Measurements from ENCODE around the gene DAO. TPM values are rescaled to one million over a fixed set of nuclear protein-coding genes. Genes with fewer than 3 reads are reported as not detected.
"Not testable (repeated sequence)": the region's sequence is repeated elsewhere in the genome, so short reads cannot be mapped to it uniquely, and the experiment has no call there.

The DAO gene
- total RNA-seq, 2 experiments from 2014 or later, result not detected

GRCh38 chr12:108845696-108846095 is 34.2 kb upstream of the DAO start:
- CTCF ChIA-PET, result no interaction called here
- POLR2A ChIA-PET, result no interaction called here

GRCh38 chr12:108846290-108846701 is 33.6 kb upstream of the DAO start:
- POLR2A ChIA-PET, result no interaction called here
- CTCF ChIA-PET, result no interaction called here

- POLR2A ChIA-PET, result interaction anchor here (0.7 kb wide), 1 partner anchor 202 kb away, joined by 6 read pairs; no protein-coding TSS in a partner anchor
- CTCF ChIA-PET, result no interaction called here
Observed at GRCh38 chr12:108847705-108848104, 32.2 kb upstream of the DAO start.

- ChIA-PET POLR2A (interaction anchor here (0.9 kb wide), 1 partner anchor 10 kb away, joined by 5 read pairs; no protein-coding TSS in a partner anchor), CTCF (no interaction called here)
Observed at GRCh38 chr12:108849660-108850059, 30.2 kb upstream of the DAO start.

- POLR2A ChIA-PET, result no interaction called here
- CTCF ChIA-PET, result interaction anchor here (0.9 kb wide), 1 partner anchor 100 kb away, joined by 3 read pairs; no protein-coding TSS in a partner anchor
Observed at GRCh38 chr12:108850854-108851573, 28.9 kb upstream of the DAO start.

- ChIA-PET POLR2A (no interaction called here), CTCF (interaction anchor here (0.9 to 1.1 kb wide), 3 partner anchors 15 to 48 kb away, joined by 3 to 4 read pairs (median 3); no protein-coding TSS in a partner anchor)
Observed at GRCh38 chr12:108852674-108853309, 27.1 kb upstream of the DAO start.

- ChIA-PET CTCF (interaction anchor here (0.9 to 1.1 kb wide), 3 partner anchors 15 to 49 kb away, joined by 3 to 4 read pairs (median 3); no protein-coding TSS in a partner anchor), POLR2A (no interaction called here)
Observed at GRCh38 chr12:108853426-108853825, 26.5 kb upstream of the DAO start.

GRCh38 chr12:108853981-108854446 is 25.9 kb upstream of the DAO start:
- ChIA-PET CTCF (no interaction called here), POLR2A (no interaction called here)

- POLR2A ChIA-PET, result no interaction called here
- CTCF ChIA-PET, result interaction anchor here (0.6 kb wide), 1 partner anchor 97 kb away, joined by 3 read pairs; no protein-coding TSS in a partner anchor
Observed at GRCh38 chr12:108854451-108855283, 25.2 kb upstream of the DAO start.

GRCh38 chr12:108855284-108856169 is 24.4 kb upstream of the DAO start:
- ChIA-PET POLR2A (interaction anchor here (1.1 kb wide), 1 partner anchor 165 kb away, joined by 4 read pairs; no protein-coding TSS in a partner anchor), CTCF (interaction anchor here (0.6 kb wide), 1 partner anchor 98 kb away, joined by 3 read pairs; no protein-coding TSS in a partner anchor)

GRCh38 chr12:108856170-108856427 is 23.8 kb upstream of the DAO start:
- CTCF ChIA-PET, result no interaction called here
- POLR2A ChIA-PET, result interaction anchor here (1.1 kb wide), 1 partner anchor 166 kb away, joined by 4 read pairs; no protein-coding TSS in a partner anchor

GRCh38 chr12:108856428-108857157 is 23.3 kb upstream of the DAO start:
- ChIA-PET CTCF (interaction anchor here (1.3 to 1.8 kb wide), 2 partner anchors 12 to 18 kb away, joined by 3 to 5 read pairs; no protein-coding TSS in a partner anchor), POLR2A (interaction anchor here (0.7 to 1.3 kb wide), 5 partner anchors 17 to 296 kb away, joined by 3 to 9 read pairs (median 3); partner anchors contain the start of gene SART3)

GRCh38 chr12:108857158-108857407 is 22.8 kb upstream of the DAO start:
- ChIA-PET POLR2A (interaction anchor here (0.5 to 1.3 kb wide), 8 partner anchors 17 to 296 kb away, joined by 3 to 9 read pairs (median 3); partner anchors contain the start of genes ISCU and SART3), CTCF (interaction anchor here (0.9 to 1.8 kb wide), 3 partner anchors 12 to 192 kb away, joined by 3 to 5 read pairs (median 3); no protein-coding TSS in a partner anchor)

GRCh38 chr12:108858311-108859074 is 21.4 kb upstream of the DAO start:
- ChIA-PET POLR2A (interaction anchor here (0.5 to 1.0 kb wide), 2 partner anchors 105 to 297 kb away, joined by 3 to 4 read pairs; no protein-coding TSS in a partner anchor), CTCF (interaction anchor here (1.1 to 1.8 kb wide), 3 partner anchors 10 to 26 kb away, joined by 3 to 5 read pairs (median 5); no protein-coding TSS in a partner anchor)

- POLR2A ChIA-PET, result not testable (repeated sequence)
- CTCF ChIA-PET, result interaction anchor here (1.8 kb wide), 1 partner anchor 24 kb away, joined by 5 read pairs; no protein-coding TSS in a partner anchor
Observed at GRCh38 chr12:108859141-108859922, 20.6 kb upstream of the DAO start.

- POLR2A ChIA-PET, result no interaction called here
- CTCF ChIA-PET, result interaction anchor here (1.8 kb wide), 1 partner anchor 24 kb away, joined by 5 read pairs; no protein-coding TSS in a partner anchor
Observed at GRCh38 chr12:108859923-108860291, 20.0 kb upstream of the DAO start.
